Coronary artery (tissue), 2 donors: ENCODE results near the gene TRIML1.

ENCODE experiments used
- DNase-seq: peaks from one replicate; pipeline ENCODE4 v3.0.0-alpha.2; 2017; ENCODE audit warnings: low spot score
- H3K27ac ChIP-seq, 2 donors: fragments of 200-600 bp; sonication (generic); one replicate each; pipeline ENCODE4 v1.5.1; 2016 to 2019
- H3K4me3 ChIP-seq: fragments of 200-600 bp; sonication (generic); 2 replicates; pipeline ENCODE4 v1.5.1; 2016; ENCODE audit warnings: mild to moderate bottlenecking, moderate library complexity
- TF ChIP-seq, protein P1 (sequence below): fragments of 200-600 bp; sonication (generic); IDR thresholded peaks from one replicate; pipeline ENCODE4 v1.5.1; 2019; ENCODE audit warnings: antibody characterized with exemption

TRIML1 gene

DNA sequence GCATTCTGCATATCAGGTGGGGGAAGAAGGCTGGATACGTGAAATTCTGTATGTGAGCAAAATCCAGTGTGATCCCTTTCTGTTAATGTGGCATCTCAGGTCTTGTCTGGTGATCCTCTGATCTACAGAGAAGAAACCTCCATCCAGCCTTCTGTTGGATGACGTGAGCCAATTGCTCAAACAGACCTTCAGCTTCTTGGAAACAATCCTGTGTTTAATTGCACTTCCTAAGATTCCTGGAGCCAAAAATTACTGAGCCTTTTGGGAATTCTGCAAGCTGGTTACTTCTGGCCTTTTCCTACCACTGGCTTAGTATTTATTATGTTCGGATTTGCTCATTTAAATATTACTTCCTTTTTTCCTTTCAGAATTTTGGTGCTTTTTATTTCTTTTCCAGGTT lies 51.2 kb downstream of the TRIML1 start:
- TF ChIP-seq, protein P1, sequence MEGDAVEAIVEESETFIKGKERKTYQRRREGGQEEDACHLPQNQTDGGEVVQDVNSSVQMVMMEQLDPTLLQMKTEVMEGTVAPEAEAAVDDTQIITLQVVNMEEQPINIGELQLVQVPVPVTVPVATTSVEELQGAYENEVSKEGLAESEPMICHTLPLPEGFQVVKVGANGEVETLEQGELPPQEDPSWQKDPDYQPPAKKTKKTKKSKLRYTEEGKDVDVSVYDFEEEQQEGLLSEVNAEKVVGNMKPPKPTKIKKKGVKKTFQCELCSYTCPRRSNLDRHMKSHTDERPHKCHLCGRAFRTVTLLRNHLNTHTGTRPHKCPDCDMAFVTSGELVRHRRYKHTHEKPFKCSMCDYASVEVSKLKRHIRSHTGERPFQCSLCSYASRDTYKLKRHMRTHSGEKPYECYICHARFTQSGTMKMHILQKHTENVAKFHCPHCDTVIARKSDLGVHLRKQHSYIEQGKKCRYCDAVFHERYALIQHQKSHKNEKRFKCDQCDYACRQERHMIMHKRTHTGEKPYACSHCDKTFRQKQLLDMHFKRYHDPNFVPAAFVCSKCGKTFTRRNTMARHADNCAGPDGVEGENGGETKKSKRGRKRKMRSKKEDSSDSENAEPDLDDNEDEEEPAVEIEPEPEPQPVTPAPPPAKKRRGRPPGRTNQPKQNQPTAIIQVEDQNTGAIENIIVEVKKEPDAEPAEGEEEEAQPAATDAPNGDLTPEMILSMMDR: no peak
- no peak overlapping the region for H3K4me3 ChIP-seq
- DNase-seq: no peak
- H3K27ac ChIP-seq: no peak overlapping the region

DNA sequence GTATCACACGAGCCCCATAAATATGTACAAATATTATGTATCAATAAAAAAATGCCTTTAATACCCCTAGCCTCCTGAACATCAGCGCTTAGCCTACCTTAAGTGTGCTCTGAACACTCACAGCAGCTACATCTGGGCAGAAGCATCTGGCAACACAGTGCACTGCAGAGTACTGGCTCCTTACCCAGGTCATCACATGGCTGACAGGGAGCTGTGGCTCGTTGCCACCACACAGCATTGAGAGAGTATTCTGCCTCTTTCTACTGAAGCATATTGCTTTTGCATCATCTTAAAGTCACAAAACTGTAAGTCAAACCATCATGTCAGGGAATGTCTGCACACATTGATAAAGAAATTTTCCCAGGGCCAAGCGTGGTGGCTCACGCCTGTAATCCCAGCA lies 55.2 kb downstream of the TRIML1 start:
- TF ChIP-seq, protein P1: no peak
- Histone ChIP-seq H3K27ac (no peak overlapping the region), H3K4me3 (no peak overlapping the region)
- DNase-seq: no peak

DNA sequence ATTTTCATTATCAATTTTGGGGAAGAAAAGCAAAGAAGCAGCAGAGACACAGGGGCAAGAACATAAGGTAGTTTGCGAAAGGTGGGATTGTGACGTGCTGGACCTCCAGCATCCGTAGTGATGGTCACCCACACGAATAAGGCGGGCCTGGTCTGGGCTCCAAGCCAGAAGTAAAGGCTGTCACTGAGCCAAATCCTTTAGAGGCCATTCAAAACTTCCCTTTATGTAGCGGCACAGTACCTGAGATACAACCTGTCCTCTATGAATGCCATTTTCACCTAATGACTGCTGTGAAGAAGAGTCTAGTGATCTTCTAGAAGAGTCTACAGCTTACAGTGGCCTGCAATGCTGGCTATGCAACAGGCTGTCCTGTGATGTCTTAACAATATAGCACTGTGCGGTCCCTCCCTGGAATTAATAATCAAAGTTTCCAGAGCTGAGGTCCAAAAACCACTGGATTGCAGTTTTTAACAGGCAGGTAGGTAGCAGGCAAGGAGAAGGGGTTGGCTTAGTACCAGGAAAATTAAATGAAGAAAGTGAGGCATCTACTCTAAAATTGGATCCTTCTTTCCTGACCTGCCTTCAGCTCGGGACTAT lies 56.2 kb downstream of the TRIML1 start:
- DNase-seq: no peak
- TF ChIP-seq, protein P1: no peak
- Histone ChIP-seq H3K27ac (no peak overlapping the region), H3K4me3 (peak overlapping the region; percentile 54)

DNA sequence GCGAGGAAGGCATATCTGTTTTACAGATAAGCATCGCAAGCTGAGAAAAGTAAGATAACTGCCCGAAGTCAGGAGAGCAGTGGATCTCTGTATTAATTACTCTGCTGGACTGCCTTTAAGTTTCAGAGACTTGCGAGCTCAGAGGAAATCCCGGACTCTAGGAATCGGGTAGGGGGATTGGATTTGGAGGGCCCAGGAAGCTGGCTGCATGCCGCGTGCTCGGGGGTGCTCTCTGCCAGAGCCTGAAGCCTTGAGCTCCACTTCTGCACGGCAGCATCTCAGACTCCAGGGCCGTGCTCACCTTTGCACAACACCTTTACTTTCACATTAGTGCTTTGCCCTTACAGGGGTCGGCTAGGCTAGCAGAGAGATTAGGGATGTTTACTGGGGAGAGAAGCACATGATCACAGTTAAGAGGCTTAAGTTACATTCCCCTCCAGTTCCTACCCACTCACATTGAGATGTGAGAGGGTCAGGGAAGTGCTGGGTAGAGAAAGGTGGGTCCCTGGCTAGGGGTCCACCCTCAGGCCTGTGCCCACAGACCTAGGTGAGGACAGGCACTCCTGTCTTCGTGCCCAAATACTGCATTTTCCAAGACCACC lies 57.0 kb downstream of the TRIML1 start:
- Histone ChIP-seq H3K27ac (no peak overlapping the region), H3K4me3 (peak overlapping the region; percentile 54)
- TF ChIP-seq, protein P1: no peak
- no peak for DNase-seq
